GM12878 (cell line): Measurements from ENCODE around the gene INSC.

Experiments
- ATF3 ChIP-seq: IDR thresholded peaks from 2 replicates; pipeline ENCODE4 v1.6.1; 2011; ENCODE audit warnings: low read depth, mild to moderate bottlenecking, low read length, moderate library complexity, borderline replicate concordance; ENCODE audit errors: extremely low read depth
- CHD4 ChIP-seq: fragments of 200-600 bp; sonication (generic); IDR thresholded peaks from 2 replicates; pipeline ENCODE4 v1.6.1; 2016; ENCODE audit warnings: mild to moderate bottlenecking
- CTCF ChIP-seq, 3 experiments: IDR thresholded peaks in 2 of 3; conservative IDR thresholded peaks in 1 of 3; 2 replicates each; pipeline ENCODE4 v1.5.1; 2011; ENCODE audit warnings: low read depth in 3 of 3, low read length in 3 of 3, mild to moderate bottlenecking in 3 of 3, control low read depth in 2 of 3, moderate library complexity in 2 of 3, inconsistent platforms in 1 of 3, mixed read lengths in 1 of 3; ENCODE audit not compliant: control insufficient read depth in 2 of 3, insufficient read depth in 1 of 3; ENCODE audit errors: extremely low read depth in 1 of 3
- E2F8 ChIP-seq: fragments of 450-650 bp; IDR thresholded peaks from 2 replicates; pipeline ENCODE4 v1.6.1; 2018; ENCODE audit warnings: mild to moderate bottlenecking, low read depth, moderate library complexity; ENCODE audit not compliant: partially characterized antibody
- EZH2 ChIP-seq: IDR thresholded peaks from 2 replicates; pipeline ENCODE4 v1.6.1; 2012; ENCODE audit warnings: low read depth, mild to moderate bottlenecking, control low read depth, inconsistent platforms, low read length, borderline replicate concordance; ENCODE audit not compliant: control insufficient read depth
- NKRF ChIP-seq: fragments of 450-650 bp; conservative IDR thresholded peaks from 2 replicates; pipeline ENCODE4 v1.6.1; 2017; ENCODE audit warnings: mild to moderate bottlenecking, moderate library complexity
- SMC3 ChIP-seq: IDR thresholded peaks from 2 replicates; pipeline ENCODE4 v1.6.1; 2011; ENCODE audit warnings: low read length, improper control_type of control experiment, borderline replicate concordance

- TF ChIP-seq ATF3 = no peak
- TF ChIP-seq E2F8 = no peak
- TF ChIP-seq CHD4 = no peak
- TF ChIP-seq SMC3 = no peak
- no peak for TF ChIP-seq EZH2
- TF ChIP-seq CTCF (IDR thresholded peaks at IDR 0.05 in 2 of 3, conservative IDR thresholded peaks at IDR 0.05 in 1 of 3; ENCODE audit: control insufficient read depth in 2 of 3, extremely low read depth in 1 of 3, insufficient read depth in 1 of 3, low read depth in 3 of 3, low read length in 3 of 3) = no peak
- no peak for TF ChIP-seq NKRF
Observed at GRCh38 chr11:15224466-15224865, 109.7 kb downstream of the INSC start.
